Measurements from ENCODE around the gene TBX15.

DNA sequence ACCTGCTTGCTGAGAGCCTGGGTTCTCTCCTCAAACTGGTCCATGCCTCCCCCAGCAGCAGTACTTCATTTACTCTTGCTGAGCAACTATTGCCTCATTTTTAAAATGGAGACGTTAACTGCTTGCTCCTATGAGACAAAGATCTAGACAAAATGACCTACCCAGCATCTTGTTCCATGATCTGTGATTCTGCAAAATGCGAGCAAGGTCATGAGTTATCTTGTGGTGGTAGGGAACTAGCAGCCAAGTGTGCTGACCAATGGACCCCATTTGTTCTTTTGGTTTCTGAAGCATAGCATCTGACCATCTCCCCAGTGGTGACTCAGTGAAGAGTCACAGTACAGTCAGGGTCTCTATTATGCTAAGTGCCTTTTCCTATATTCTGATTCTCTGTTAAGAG lies 40.4 kb downstream of the TBX15 start:
- no peak for TF ChIP-seq CTCF (conservative IDR thresholded peaks at IDR 0.05)
- TF ChIP-seq ZFX (IDR thresholded peaks at IDR 0.05) = no peak
